ENCODE measurements around the gene ARHGDIG.

The ARHGDIG gene

DNA sequence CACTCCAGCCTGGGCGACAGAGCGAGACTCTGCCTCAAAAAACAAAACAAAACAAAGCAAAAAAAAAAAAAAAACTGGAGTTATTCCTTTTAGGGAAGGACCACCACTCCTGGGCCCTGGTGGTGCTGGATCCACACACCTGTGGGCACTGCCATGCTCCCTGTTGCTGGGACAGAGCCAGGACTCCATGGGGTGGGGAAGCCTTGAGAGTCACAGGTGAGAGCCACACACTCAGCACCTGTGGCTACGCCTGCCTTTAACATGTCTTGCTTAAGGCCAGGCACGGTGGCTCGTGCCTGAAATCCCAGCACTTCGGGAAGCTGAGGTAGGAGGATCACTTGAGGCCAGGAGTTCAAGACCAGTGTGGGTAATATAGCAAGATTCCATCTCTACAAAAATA lies 20.8 kb downstream of the ARHGDIG start:
- Histone ChIP-seq H3K18ac (ENCODE audit: low read length) (no peak overlapping the region), H3K23ac (ENCODE audit: low read depth, low read length, poor library complexity) (no peak overlapping the region), H2BK5ac (ENCODE audit: low read length) (no peak overlapping the region), H3K4me3 (ENCODE audit: low read length in 2 of 2) (no peak overlapping the region), H4K91ac (ENCODE audit: low read depth, low read length, poor library complexity) (no peak overlapping the region), H2BK15ac (ENCODE audit: low read length) (no peak overlapping the region), H3K9me3 (replicated peaks in 1 of 2; ENCODE audit: control insufficient read depth in 2 of 2, insufficient read depth in 1 of 2, low read depth in 1 of 2, low read length in 2 of 2) (no peaks in the 10 kb centered on the region), H3K9ac (ENCODE audit: low read depth, low read length, poor library complexity) (no peak overlapping the region), H2BK12ac (ENCODE audit: low read length) (no peak overlapping the region), H3K4ac (ENCODE audit: low read length) (no peak overlapping the region), H3K36me3 (replicated peaks in 1 of 2; ENCODE audit: control insufficient read depth in 2 of 2, insufficient read depth in 2 of 2, low read length in 2 of 2) (peaks cover 24 to 50% of the 10 kb centered on the region in 2 donors), H3K14ac (ENCODE audit: low read length) (no peak overlapping the region), H2AFZ (ENCODE audit: low read length) (no peak overlapping the region), H2BK120ac (ENCODE audit: low read depth, low read length) (no peak overlapping the region), H3K4me2 (ENCODE audit: insufficient read depth, low read length, poor library complexity, severe bottlenecking) (no peak overlapping the region), H3K27ac (replicated peaks; ENCODE audit: low read length) (no peak overlapping the region), H4K8ac (ENCODE audit: low read depth, low read length) (no peak overlapping the region), H3K4me1 (ENCODE audit: control insufficient read depth in 2 of 2, insufficient read depth in 1 of 2, low read depth in 1 of 2, low read length in 2 of 2) (no peaks in the 10 kb centered on the region), H3K79me1 (ENCODE audit: low read depth, low read length) (peaks cover 13% of the 10 kb centered on the region), H2AK5ac (ENCODE audit: low read depth, low read length) (no peak overlapping the region), H3K27me3 (ENCODE audit: control insufficient read depth in 3 of 3, insufficient read depth in 3 of 3, low read depth in 1 of 3, low read length in 3 of 3) (no peaks in the 10 kb centered on the region)
- DNase-seq (ENCODE audit: low spot score), result no peak
- no CpG with 5 or more reads among the region's 6 CpGs for WGBS, 2 donors (ENCODE audit: extremely low coverage in 2 of 2, insufficient read length in 2 of 2, insufficient replicate concordance in 1 of 2)

DNA sequence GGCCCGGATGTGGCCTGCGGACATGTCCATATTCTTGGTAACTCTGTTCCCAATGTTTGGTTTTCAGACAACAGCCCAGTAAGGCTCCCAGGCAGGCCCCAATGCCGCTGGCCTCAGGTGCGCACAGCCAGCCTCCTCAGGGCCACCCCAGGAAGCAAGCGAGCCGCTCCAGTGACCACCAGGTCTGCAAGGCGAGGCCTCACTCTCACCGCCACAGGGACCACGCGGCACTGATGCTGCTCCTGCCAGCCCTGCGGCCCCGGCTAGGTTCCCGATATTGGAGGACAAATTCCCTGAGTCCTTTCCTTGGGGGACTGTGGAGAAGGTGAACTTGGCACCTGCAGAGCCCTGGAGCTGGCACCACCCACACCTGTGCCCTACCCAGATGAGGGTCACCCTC lies 21.6 kb downstream of the ARHGDIG start:
- no peak overlapping the region for H3K4ac ChIP-seq (ENCODE audit: low read length)
- H3K79me1 ChIP-seq (ENCODE audit: low read depth, low read length), result peaks cover 13% of the 10 kb centered on the region
- no peak overlapping the region for H2AK5ac ChIP-seq (ENCODE audit: low read depth, low read length)
- H4K91ac ChIP-seq (ENCODE audit: low read depth, low read length, poor library complexity), result no peak overlapping the region
- H3K4me3 ChIP-seq (ENCODE audit: low read length in 2 of 2), result no peak overlapping the region
- peak overlapping the region; percentile 11 for H3K14ac ChIP-seq (ENCODE audit: low read length)
- peaks cover 24 to 50% of the 10 kb centered on the region in 2 donors for H3K36me3 ChIP-seq (replicated peaks in 1 of 2; ENCODE audit: control insufficient read depth in 2 of 2, insufficient read depth in 2 of 2, low read length in 2 of 2)
- H3K18ac ChIP-seq (ENCODE audit: low read length), result no peak overlapping the region
- H2AFZ ChIP-seq (ENCODE audit: low read length), result no peak overlapping the region
- H4K8ac ChIP-seq (ENCODE audit: low read depth, low read length), result no peak overlapping the region
- H3K27ac ChIP-seq (replicated peaks; ENCODE audit: low read length), result no peak overlapping the region
- no peak overlapping the region for H2BK15ac ChIP-seq (ENCODE audit: low read length)
- H2BK12ac ChIP-seq (ENCODE audit: low read length), result no peak overlapping the region
- H3K4me1 ChIP-seq (ENCODE audit: control insufficient read depth in 2 of 2, insufficient read depth in 1 of 2, low read depth in 1 of 2, low read length in 2 of 2), result no peaks in the 10 kb centered on the region
- no CpG with 5 or more reads among the region's 13 CpGs for WGBS, 2 donors (ENCODE audit: extremely low coverage in 2 of 2, insufficient read length in 2 of 2, insufficient replicate concordance in 1 of 2)
- no peak overlapping the region for H2BK120ac ChIP-seq (ENCODE audit: low read depth, low read length)
- H3K27me3 ChIP-seq (ENCODE audit: control insufficient read depth in 3 of 3, insufficient read depth in 3 of 3, low read depth in 1 of 3, low read length in 3 of 3), result no peaks in the 10 kb centered on the region
- H3K23ac ChIP-seq (ENCODE audit: low read depth, low read length, poor library complexity), result peak overlapping the region; percentile 29
- H3K9me3 ChIP-seq (replicated peaks in 1 of 2; ENCODE audit: control insufficient read depth in 2 of 2, insufficient read depth in 1 of 2, low read depth in 1 of 2, low read length in 2 of 2), result no peaks in the 10 kb centered on the region
- no peak overlapping the region for H3K4me2 ChIP-seq (ENCODE audit: insufficient read depth, low read length, poor library complexity, severe bottlenecking)
- DNase-seq (ENCODE audit: low spot score), result no peak
- no peak overlapping the region for H3K9ac ChIP-seq (ENCODE audit: low read depth, low read length, poor library complexity)
- no peak overlapping the region for H2BK5ac ChIP-seq (ENCODE audit: low read length)

- no peak overlapping the region for H3K4ac ChIP-seq (ENCODE audit: low read length)
- no peak overlapping the region for H3K27ac ChIP-seq (replicated peaks; ENCODE audit: low read length)
- no peak overlapping the region for H4K8ac ChIP-seq (ENCODE audit: low read depth, low read length)
- no peak overlapping the region for H3K4me3 ChIP-seq (ENCODE audit: low read length in 2 of 2)
- no peaks in the 10 kb centered on the region for H3K9me3 ChIP-seq (replicated peaks in 1 of 2; ENCODE audit: control insufficient read depth in 2 of 2, insufficient read depth in 1 of 2, low read depth in 1 of 2, low read length in 2 of 2)
- no peak for DNase-seq (ENCODE audit: low spot score)
- H4K91ac ChIP-seq (ENCODE audit: low read depth, low read length, poor library complexity), result no peak overlapping the region
- H3K18ac ChIP-seq (ENCODE audit: low read length), result peak overlapping the region; percentile 64
- H3K27me3 ChIP-seq (ENCODE audit: control insufficient read depth in 3 of 3, insufficient read depth in 3 of 3, low read depth in 1 of 3, low read length in 3 of 3), result no peaks in the 10 kb centered on the region
- no peak overlapping the region for H3K4me2 ChIP-seq (ENCODE audit: insufficient read depth, low read length, poor library complexity, severe bottlenecking)
- H2AFZ ChIP-seq (ENCODE audit: low read length), result no peak overlapping the region
- H3K79me1 ChIP-seq (ENCODE audit: low read depth, low read length), result peaks cover 11% of the 10 kb centered on the region
- no peak overlapping the region for H2BK120ac ChIP-seq (ENCODE audit: low read depth, low read length)
- H2BK12ac ChIP-seq (ENCODE audit: low read length), result no peak overlapping the region
- H3K14ac ChIP-seq (ENCODE audit: low read length), result no peak overlapping the region
- no peak overlapping the region for H2BK15ac ChIP-seq (ENCODE audit: low read length)
- H2BK5ac ChIP-seq (ENCODE audit: low read length), result peak overlapping the region; percentile 82
- peaks cover 23 to 55% of the 10 kb centered on the region in 2 donors for H3K36me3 ChIP-seq (replicated peaks in 1 of 2; ENCODE audit: control insufficient read depth in 2 of 2, insufficient read depth in 2 of 2, low read length in 2 of 2)
- H3K9ac ChIP-seq (ENCODE audit: low read depth, low read length, poor library complexity), result peak overlapping the region; percentile 77
- no CpG with 5 or more reads among the region's 43 CpGs for WGBS, 2 donors (ENCODE audit: extremely low coverage in 2 of 2, insufficient read length in 2 of 2, insufficient replicate concordance in 1 of 2)
- H2AK5ac ChIP-seq (ENCODE audit: low read depth, low read length), result no peak overlapping the region
- H3K4me1 ChIP-seq (ENCODE audit: control insufficient read depth in 2 of 2, insufficient read depth in 1 of 2, low read depth in 1 of 2, low read length in 2 of 2), result no peaks in the 10 kb centered on the region
- H3K23ac ChIP-seq (ENCODE audit: low read depth, low read length, poor library complexity), result peak overlapping the region; percentile 85
These were observed 23.5 kb downstream of the ARHGDIG start for GRCh38 chr16:303760-304505.

- Histone ChIP-seq H2AK5ac (ENCODE audit: low read depth, low read length) (no peak overlapping the region), H2BK5ac (ENCODE audit: low read length) (no peak overlapping the region), H3K4me1 (ENCODE audit: control insufficient read depth in 2 of 2, insufficient read depth in 1 of 2, low read depth in 1 of 2, low read length in 2 of 2) (no peaks in the 10 kb centered on the region), H3K27me3 (ENCODE audit: control insufficient read depth in 3 of 3, insufficient read depth in 3 of 3, low read depth in 1 of 3, low read length in 3 of 3) (no peaks in the 10 kb centered on the region), H2AFZ (ENCODE audit: low read length) (no peak overlapping the region), H3K27ac (replicated peaks; ENCODE audit: low read length) (no peak overlapping the region), H3K18ac (ENCODE audit: low read length) (no peak overlapping the region), H3K9ac (ENCODE audit: low read depth, low read length, poor library complexity) (no peak overlapping the region), H3K4ac (ENCODE audit: low read length) (no peak overlapping the region), H4K91ac (ENCODE audit: low read depth, low read length, poor library complexity) (no peak overlapping the region), H3K36me3 (replicated peaks in 1 of 2; ENCODE audit: control insufficient read depth in 2 of 2, insufficient read depth in 2 of 2, low read length in 2 of 2) (peaks cover 30 to 59% of the 10 kb centered on the region in 2 donors), H3K23ac (ENCODE audit: low read depth, low read length, poor library complexity) (no peak overlapping the region), H4K8ac (ENCODE audit: low read depth, low read length) (no peak overlapping the region), H2BK12ac (ENCODE audit: low read length) (no peak overlapping the region), H3K4me2 (ENCODE audit: insufficient read depth, low read length, poor library complexity, severe bottlenecking) (no peak overlapping the region), H2BK15ac (ENCODE audit: low read length) (no peak overlapping the region), H3K9me3 (replicated peaks in 1 of 2; ENCODE audit: control insufficient read depth in 2 of 2, insufficient read depth in 1 of 2, low read depth in 1 of 2, low read length in 2 of 2) (no peaks in the 10 kb centered on the region), H3K79me1 (ENCODE audit: low read depth, low read length) (peaks cover 17% of the 10 kb centered on the region), H3K4me3 (ENCODE audit: low read length in 2 of 2) (no peak overlapping the region), H3K14ac (ENCODE audit: low read length) (no peak overlapping the region), H2BK120ac (ENCODE audit: low read depth, low read length) (no peak overlapping the region)
- no CpG with 5 or more reads among the region's 19 CpGs for WGBS, 2 donors (ENCODE audit: extremely low coverage in 2 of 2, insufficient read length in 2 of 2, insufficient replicate concordance in 1 of 2)
- no peak for DNase-seq (ENCODE audit: low spot score)
These were observed 25.7 kb downstream of the ARHGDIG start for GRCh38 chr16:305916-306626.
